ENCODE results near the gene STXBP6.
"Not testable (repeated sequence)": the region's sequence is repeated elsewhere in the genome, so short reads cannot be mapped to it uniquely, and the experiment has no call there.

STXBP6 gene

DNA sequence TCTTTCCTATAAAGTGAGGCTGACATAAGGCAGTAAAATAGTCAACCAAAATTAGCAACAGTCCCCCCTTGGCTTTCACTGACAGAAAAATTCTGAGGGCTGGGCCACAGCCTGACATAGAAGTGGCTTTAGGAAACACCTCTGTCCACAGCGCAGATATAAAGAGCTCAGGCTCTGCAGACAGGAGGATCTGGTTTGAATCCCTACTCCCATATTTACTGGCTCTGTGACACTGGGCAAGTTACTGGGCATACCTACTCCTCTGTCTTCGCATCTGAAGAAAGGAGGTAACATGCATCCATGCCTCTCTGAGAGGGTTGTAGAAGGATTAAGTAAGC lies 95.3 kb downstream of the STXBP6 start:
- no peak for DNase-seq (ENCODE audit: low read depth)

DNA sequence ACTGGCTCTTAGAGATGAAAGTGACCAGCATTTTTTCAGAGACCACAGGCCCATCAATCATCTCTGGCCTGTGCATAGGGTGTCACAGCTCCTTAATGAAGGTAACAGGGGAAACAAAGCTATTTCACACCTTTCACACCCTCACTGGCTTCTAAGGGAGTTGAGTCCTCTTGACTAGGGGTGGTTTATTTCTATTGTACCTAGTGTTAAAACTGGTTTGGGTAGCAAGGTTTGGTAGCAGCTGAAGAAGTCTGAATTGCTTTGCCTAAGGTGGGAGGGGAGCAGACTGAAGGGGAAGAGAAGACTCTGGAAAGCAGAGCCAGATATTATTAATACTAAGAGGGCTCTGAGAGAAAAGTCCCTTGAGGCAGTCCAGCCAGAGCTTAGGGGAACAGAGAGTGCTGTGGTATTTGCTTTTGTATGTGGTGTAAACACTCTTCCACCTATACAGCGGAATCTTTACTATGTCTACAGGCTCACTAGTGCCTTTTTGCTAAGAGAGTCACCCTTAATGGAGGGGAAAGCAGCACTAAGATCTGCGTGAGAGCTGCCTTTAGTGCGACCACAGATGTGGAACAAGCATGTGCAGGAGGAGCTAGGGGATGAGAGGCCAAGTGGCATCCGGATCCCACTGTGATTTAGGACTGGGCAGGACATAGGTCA lies 95.8 kb downstream of the STXBP6 start:
- DNase-seq (ENCODE audit: low read depth) = no peak

DNA sequence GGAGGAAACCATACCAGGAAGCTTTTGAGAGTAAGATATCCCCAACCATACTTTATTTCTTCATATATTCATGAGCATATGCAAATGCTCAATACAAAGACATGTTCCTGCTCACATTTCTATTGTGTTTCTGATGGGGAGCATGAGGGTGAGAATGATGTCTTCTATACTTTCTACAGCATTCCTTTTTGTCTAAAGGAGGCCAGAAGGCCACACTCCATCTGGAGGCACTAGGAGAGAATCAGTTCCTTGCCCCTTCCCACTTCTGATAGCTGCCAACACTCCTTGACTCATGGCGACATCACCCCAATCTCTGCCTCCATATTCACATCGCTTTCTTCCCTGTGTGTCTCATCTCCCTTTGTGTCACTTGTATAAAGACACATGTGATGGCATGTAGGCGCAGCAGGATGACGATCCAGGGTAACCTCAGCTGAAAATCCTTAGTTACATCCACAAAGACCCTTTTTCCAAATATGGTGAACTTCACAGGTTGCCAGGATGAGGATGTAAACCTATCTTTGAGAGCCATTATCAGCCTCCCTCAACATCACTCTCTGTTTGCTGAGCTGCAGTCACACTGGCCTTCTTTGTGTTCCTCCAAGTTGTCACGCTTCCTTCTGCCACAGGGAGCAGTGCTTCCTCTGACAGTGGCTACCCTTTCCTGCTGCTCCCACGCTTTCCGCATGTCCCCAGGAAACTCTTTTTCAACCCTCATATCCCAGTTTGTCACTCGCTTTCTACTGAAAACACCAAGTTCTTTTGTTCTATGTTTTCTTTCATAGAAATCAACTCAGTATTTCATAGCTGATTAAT lies 96.9 kb downstream of the STXBP6 start:
- DNase-seq (ENCODE audit: low read depth) = no peak

DNA sequence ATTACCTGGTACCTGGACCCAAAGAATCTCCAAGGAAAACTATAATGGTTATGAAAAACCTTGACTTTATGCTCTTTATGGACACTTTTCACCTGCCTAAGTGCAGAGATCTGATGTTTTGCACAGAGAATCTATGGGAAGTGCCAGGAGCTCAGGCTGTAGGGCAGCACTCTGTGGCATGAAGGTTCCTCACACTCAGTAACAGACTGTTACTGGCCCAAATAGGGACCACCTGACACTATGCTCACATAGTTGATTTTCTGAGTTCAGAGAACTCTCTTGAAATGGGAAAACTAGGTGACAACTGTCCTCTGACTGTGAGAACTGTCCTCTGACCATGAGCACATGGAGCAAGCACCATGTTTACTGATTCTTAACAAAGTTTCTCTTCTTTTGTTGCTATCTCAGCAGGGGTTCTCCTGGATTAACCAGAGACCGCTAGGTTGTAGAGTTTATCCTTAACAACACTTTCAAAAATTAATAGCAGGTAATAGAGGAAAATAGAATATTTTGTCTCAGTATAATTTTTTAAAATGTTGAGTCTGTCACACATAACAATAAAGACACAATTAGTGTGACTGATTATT lies 101.6 kb downstream of the STXBP6 start:
- no peak for DNase-seq (ENCODE audit: low read depth)

DNA sequence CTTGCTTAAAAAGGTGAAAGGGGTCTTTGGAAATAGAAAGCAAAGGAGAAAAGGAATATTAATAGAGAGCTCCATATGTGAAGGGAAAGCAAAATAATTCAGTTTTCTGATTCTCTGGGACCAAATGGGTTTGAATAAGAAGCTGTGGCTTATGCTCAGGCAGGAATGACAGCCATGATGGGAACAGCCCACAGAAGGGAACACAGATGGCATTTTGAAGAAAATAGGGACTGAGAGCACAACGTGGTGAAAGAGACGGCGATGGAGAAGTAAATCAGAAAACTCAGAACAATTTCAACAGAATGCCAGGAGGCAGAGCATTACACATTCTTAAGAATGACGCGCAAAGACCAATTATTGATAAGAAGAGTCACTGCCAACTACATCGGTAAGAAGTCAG lies 102.8 kb downstream of the STXBP6 start:
- DNase-seq (ENCODE audit: low read depth) = no peak

DNA sequence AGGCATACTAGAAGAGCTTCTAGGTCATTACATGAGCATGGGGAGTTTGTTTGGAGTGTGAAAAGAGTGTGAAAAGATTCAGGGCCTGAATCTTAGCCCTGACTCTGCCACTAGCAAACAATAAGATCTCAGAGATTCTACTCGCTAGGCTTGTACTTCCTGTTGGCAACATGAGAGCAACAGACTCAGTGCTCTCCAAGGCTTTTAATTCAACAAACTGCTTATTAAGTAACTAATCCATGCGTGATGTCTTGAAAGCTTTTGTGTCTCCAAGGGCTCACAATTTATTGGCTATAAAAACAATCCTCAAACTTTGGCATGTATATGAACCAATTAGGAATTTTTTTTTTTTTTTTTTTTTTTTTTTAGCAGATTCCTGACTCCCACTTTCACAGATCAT lies 105.1 kb downstream of the STXBP6 start:
- no peak for DNase-seq (ENCODE audit: low read depth)

DNA sequence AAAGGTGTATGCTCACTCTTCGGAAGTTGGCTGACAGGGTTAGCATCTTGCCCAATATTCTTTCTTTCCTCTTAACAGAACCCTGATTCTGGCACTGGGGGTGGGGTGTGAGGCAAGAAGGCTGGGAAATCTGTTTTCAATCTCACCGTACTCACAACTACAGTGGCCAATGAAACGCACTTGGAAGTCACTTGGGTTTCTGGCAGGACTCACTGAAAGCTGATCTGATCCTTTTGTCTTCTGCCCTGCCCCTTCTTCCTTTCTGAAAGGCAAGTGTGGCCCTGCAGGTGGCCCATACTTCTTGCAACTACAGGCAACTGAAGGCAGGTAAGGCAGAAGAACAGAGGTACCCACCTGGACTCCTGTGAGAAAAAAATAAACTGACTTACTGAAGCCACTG lies 106.9 kb downstream of the STXBP6 start:
- DNase-seq (ENCODE audit: low read depth) = no peak

DNA sequence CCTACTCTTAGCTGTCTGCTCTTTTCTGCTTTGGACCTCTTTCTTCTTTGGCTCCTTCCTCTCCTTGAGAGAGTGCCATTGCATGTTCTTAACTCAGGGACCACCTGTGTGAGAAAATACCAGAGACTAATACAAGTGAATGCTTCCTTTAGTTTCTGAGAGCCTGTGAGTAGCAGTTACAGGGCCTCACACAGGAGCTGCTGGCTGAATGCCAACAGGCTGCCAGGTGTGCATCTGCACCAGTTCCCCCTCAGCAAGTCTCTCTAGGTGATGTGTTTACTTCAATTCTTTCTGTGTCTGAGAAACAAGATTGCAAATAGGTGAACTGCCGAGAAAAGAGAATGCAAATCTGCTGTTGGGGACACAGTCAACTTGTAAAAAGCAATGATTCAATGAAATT lies 108.2 kb downstream of the STXBP6 start:
- no peak for DNase-seq (ENCODE audit: low read depth)

DNA sequence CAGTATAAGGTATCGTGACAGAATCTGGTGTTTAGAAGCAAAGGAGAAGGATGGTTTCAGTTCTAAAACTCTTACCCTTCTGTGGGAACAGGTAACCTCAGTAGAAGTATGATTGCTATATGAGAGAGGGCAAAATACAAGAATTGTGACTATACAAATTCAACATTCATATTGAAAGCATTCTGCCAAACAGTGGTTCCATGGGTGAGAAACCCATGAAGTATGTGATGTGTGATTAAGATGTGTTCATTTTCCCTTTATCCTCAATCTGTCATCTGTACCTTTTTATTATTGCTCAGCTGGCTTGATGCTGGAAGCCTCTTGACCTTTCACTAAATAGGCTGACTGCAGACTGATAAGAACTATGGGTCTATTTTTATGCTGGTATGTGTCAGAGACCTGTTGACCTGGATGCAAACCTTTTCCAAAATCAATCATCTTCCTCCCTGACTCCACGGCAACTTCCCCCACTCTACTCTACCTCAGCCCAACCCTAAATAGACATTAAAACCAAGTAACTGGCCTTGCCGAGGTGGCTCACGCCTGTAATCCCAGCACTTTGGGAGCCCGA lies 109.6 kb downstream of the STXBP6 start:
- no peak for DNase-seq (ENCODE audit: low read depth)

DNA sequence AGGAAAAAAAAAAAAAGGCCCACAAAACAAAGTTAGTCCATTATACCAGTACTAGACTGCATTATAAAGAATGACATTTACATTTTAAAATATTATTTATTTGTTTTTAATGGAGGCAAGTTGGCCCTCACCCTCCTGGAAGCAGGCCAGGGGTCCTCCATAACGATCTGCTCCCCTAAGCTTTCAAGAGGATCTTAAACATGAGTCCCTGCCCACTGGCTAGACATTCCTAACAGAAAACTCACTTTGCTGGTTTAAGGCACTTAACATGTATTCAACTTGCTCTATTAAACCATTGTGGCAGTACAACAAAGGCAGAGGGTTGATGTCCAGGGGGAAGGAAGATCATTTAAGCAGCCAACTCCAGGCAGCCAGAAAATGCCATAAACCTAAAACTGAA lies 111.4 kb downstream of the STXBP6 start:
- DNase-seq (ENCODE audit: low read depth) = no peak

DNA sequence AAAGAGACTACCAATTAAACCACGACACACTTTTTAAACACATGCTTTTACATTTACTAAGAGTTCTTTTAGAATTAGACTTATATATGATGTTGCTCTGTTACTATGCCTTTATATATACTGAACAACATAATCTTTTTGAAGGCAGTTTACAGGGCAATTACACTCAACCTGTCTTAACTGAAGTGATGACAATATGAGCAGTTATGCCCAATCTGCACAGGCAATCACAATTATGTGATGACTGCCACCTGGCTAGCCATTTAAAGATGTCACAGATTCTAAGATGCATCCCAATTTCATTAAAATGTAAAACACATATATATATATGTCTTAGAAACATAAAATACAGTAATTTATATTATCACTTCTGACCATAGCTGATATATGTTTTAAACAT lies 112.6 kb downstream of the STXBP6 start:
- no peak for DNase-seq (ENCODE audit: low read depth)

DNA sequence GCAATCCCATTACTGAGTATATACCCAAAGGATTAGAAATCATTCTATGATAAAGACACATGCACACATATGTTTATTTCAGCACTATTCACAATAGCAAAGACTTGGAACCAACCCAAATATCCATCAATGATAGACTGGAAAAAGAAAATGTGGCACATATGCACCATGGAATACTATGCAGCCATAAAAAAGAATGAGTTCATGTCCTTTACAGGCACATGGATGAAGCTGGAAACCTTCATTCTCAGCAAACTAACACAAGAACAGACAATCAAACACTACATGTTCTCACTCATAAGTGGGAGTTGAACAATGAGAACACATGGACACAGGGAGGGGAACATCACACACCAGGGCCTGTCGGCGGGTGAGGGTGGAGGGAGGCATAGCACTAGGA lies 113.2 kb downstream of the STXBP6 start:
- DNase-seq (ENCODE audit: low read depth) = not testable (repeated sequence)

DNA sequence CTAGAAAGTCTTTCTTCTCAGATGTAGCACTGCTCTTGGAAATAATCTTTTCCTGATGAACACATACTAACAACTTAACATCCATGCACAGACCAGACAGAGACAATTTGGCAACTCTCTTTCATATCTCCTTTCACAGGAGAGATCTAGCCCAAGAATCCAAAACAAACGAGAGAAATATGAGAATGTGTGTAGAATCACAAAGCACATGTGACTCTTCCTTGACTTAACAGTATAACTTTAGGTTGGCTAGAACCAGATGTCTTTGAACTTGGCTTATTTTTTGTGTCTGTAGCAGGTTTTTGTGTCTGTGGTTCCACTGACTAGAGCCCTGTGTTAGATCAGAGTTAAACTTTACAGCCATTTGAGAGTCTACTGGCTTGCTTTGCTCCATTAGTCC lies 114.2 kb downstream of the STXBP6 start:
- no peak for DNase-seq (ENCODE audit: low read depth)

DNA sequence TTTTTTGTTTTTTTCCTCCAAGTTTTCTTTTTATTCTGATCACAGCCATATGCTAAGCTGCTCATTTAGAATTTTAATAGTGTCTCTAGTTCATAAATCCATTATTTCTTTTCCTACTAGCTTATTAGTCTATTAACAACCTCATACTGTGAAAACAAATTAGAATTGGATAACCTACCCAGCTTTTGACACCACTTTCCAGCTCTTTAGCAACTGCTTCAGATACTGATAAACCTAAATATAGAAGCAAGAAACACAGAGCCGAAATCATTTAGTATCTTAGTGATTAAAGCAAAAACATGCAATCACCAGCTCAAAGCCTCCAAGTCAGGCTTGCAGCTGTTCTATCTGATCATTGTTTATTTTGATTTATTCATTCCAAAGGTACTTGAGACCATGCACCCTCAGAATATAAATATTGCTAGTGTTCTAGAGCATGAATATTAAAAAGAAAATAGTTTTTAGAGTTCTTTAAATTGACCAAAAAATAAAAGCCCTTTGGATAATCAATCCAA lies 121.5 kb downstream of the STXBP6 start:
- DNase-seq (ENCODE audit: low read depth) = no peak

DNA sequence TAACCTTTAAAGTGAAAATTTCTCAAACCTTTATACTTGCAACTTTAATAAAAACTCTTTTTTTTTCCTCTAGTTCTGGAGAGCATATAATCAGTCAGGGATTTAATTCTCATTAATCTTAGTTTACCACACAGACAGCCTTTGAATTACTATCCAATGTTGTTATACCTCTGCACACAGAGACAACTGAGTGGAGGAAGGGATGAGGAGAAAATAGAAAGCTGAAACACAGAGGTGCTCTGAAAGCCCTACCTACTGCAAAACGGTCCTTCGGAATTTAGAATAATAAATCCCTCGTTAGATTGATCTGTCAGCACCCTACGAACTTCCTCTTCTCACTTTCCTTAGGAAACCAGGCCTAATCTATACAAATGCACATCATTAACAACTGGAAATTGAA lies 122.1 kb downstream of the STXBP6 start:
- no peak for DNase-seq (ENCODE audit: low read depth)

DNA sequence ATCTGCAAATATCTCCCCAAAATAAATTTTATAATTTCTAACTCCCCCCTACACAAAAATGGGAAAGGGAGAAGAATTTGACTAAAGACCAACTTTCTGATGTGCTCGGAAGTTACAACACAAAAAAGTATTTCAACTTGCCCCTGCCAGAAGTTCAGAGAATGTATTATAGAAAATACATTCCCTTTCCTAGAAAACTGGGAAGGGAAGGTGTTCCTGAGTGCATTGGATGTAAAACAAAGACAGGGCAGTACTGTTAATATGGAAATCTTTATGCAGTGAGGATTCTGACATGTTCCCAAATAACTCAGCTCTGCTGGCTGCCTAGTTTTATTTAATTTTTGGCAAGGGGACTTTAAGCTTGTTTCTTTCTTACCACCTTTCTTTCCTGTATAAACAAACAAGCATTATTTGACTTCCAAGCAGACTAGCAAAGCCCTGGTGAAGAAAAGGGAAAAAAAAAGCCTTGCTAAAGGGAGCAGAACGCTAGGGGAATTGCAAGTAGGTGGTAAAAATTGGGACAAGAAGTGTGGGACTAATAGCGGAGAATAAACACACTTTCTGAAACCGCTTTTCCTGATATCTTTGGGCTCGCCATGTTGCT lies 124.1 kb downstream of the STXBP6 start:
- no peak for DNase-seq (ENCODE audit: low read depth)

DNA sequence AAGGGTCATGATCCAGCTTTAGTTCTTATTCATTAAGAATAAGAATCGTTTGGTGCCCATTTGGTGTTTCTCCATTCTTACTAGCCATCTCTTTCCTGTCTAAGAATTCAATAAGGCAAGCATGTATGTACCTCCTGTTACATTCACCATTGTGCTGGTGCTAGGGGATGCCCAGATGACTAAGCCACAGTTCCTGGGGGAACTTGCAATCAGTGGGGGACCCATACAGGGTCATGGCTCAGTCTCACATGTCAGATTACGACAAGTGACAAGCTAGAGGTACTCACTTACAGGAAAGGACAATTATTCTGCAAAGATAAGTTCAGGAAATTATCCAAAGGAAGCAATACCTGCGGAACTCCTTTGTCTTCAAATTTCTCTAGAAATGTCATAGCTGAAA lies 125.4 kb downstream of the STXBP6 start:
- no peak for DNase-seq (ENCODE audit: low read depth)

DNA sequence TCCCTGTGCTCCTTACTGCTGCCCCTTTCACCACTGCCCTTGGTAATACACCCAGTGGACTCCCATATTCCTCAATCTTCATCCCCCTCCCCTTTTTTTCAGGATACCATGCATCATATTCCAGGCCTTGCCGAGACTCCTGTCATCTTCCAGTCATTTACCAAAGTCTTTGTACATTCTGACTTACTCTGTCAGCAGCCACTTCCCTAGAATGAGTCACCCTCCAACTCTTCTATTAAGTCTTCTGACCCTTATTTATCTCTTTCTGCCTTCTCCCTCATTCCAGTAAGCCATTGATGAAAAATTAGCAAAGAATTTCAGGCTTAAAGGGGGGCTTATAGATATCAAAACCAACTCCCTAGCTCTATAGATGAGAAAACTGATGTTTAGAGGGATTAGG lies 128.0 kb downstream of the STXBP6 start:
- DNase-seq (ENCODE audit: low read depth) = no peak

DNA sequence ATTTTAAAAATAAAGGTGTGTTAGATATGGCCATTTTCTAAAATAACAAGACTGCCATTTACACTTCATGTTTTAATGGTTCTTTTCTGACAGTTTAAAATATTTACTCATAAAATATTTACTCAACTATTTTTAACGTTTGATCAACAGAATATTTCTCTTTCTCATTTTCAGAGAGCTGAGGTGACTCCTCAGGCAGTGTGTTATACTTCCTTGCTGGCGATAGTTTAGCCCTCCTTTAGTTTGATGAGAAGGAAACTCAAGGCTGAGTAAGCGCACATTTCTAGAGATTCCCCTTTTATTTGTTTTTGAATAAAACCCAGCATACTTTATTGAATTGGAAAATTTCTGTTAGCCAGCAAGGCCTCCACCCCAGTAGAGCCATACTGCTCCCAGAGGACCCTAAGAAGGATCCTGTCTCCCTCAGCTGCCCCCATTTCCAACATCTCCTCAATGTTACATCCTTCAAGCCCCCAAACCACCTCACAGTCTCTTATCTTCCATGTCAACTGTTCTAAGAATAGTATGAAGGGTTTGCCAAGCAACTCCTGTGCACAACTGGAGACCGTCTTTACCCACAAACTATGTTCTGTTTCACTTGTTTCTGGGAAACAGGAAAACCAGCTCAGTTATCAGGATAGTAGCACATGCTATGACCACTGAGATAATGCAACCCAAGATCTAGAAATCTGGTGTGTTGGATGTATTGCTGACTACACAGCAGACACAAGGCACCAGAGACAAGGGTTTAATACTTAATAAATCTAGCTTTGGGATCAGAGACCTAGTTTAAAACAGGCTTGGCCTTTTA lies 129.5 kb downstream of the STXBP6 start:
- DNase-seq (ENCODE audit: low read depth) = no peak

DNA sequence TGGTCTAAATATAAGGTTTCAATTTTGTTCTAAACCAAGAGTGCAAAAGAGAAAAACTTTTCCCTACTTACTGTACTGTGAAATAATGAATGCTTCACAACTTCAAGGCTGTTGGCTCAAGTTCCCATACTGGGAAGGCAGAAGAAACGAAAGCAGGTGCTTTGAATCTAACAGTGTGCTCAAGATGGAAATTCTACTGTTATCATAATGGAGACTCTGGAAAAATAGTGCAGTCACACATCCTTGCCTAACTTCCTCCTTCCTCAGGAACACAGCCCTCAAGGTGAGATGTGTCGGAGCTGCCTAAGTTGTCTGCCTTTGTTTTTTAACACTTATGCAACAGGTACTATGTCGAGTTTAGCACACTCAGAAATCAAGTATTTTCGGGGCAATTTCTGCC lies 131.1 kb downstream of the STXBP6 start:
- no peak for DNase-seq (ENCODE audit: low read depth)

DNA sequence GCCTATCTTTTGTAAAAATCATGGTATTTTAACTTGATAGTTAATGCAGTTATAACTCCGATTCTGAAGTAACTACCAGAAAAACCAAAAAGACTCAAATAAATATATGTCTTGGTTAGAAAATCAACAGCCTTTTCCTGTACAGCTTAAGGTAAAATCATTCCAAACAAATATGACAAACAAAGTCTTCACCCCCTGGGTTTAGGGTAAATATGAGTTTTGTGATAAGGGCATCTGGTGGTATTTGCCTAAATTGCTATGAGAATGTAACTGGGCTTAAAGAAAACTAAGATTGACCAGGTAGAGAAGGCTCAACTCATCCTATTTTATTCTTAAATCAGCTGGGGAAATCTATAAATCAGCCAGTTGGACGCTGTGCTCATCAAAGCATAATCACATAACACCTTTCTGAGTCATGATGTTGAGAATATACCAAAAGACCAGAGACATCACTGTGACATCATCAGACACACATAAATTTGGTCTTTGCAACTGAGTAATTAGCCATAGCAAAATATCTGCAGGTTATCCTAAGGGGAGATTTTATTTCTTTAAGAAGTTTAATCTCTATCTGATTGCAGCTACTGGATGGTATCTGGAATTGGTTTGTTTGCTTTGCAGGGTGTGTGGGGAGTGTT lies 133.9 kb downstream of the STXBP6 start:
- no peak for DNase-seq (ENCODE audit: low read depth)
